HFF-Myc (cell line): ENCODE measurements around the gene PLIN1.

Experiments used
- DNase-seq: peaks from one replicate; pipeline ENCODE4 v3.0.0-alpha.2; 2011; ENCODE audit warnings: low read depth; ENCODE audit errors: extremely low read depth
- H3K4me3 ChIP-seq: replicated peaks from 2 replicates; pipeline ENCODE4 v1.5.1; 2011; ENCODE audit warnings: low read depth, mild to moderate bottlenecking, control low read depth, low read length
- CTCF ChIP-seq: IDR thresholded peaks from 2 replicates; pipeline ENCODE4 v1.5.1; 2012; ENCODE audit warnings: mild to moderate bottlenecking, low read depth, low read length, control low read depth; ENCODE audit errors: missing control alignments

Gene PLIN1

GRCh38 chr15:89662893-89663626 lies 16.1 kb downstream of the PLIN1 start:
- peak overlapping the region; percentile 38 for H3K4me3 ChIP-seq
- no peak for TF ChIP-seq CTCF
- DNase-seq, result peak; percentile 92

DNA sequence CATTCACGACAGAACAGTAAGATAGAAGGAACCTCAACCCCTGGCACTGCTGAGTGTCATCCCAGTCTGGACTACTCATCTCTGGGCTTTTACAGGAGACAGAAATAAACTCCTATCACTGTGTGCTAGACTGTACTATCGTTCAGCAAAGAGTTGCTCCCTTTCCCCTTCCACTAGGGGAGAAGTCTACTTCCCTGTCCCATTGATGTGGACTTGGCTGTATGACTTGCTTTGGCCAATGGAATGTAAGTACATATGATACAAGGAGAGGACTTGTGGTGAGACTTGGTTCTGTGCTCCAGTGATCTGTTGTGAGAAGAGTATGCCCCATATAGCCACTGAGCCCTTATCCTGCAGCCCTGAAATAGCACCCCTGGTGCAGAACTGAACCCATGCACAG lies 18.6 kb downstream of the PLIN1 start:
- H3K4me3 ChIP-seq, result no peak overlapping the region
- TF ChIP-seq CTCF, result no peak
- DNase-seq, result no peak

DNA sequence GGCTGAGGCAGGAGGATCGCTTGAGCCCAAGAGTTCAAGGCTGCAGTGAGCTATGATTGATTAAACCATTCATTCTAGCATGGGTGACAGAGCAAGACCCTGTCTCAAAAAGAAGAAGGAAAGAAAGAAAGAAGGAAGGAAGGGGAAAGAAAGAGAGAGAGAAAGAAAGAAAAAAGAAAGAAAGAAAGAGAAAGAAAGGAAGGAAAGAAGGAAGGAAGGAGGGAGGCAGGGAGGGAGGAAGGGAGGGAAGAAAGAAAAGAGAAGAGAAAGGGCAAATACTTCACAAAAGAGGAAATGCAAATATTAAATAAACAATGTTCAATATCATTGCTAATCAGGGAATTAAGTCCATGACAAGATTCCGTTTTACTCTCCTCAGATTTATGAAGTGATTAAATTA lies 19.9 kb downstream of the PLIN1 start:
- H3K4me3 ChIP-seq, result no peak overlapping the region
- TF ChIP-seq CTCF, result no peak
- no peak for DNase-seq

- DNase-seq, result no peak
- TF ChIP-seq CTCF, result no peak
Observed at GRCh38 chr15:89657686-89658200, 21.4 kb downstream of the PLIN1 start.

DNA sequence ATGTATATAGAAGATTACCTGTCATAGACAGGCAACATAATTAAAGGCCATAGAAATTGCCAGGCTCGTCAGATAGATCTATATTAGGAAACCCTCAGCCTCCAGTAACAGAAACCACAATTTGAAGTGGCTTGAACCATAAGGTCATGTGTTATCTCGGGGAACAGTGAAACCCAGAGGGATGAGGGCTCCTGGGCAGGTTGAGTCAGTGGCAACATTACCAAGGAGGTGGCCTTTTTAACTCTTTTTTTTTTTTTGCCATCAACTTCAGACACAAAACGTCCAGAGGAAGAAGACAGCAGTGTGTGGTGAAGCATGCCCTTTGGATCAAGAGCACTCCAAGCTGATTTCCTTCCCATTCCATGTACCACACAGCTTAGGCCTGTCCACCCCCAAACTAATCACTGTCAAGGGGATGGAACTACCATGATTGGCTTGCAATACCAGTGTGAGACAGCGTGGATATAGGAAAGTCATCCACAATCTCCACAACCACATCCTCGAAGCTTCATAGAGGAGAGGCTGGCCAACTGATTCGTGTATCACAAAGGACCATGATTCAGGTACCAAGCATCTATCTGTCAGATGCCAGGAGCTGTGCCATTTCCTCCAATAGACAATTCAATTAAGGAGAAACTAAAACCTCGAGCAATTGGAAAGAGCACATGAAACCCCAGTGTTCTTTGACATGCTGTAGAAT lies 22.9 kb downstream of the PLIN1 start:
- no peak for DNase-seq
- H3K4me3 ChIP-seq, result no peak overlapping the region
- no peak for TF ChIP-seq CTCF

More at GRCh38 chr15:89657686-89658200, 21.4 kb downstream of the PLIN1 start:
- H3K4me3 ChIP-seq, result no peak overlapping the region

DNA sequence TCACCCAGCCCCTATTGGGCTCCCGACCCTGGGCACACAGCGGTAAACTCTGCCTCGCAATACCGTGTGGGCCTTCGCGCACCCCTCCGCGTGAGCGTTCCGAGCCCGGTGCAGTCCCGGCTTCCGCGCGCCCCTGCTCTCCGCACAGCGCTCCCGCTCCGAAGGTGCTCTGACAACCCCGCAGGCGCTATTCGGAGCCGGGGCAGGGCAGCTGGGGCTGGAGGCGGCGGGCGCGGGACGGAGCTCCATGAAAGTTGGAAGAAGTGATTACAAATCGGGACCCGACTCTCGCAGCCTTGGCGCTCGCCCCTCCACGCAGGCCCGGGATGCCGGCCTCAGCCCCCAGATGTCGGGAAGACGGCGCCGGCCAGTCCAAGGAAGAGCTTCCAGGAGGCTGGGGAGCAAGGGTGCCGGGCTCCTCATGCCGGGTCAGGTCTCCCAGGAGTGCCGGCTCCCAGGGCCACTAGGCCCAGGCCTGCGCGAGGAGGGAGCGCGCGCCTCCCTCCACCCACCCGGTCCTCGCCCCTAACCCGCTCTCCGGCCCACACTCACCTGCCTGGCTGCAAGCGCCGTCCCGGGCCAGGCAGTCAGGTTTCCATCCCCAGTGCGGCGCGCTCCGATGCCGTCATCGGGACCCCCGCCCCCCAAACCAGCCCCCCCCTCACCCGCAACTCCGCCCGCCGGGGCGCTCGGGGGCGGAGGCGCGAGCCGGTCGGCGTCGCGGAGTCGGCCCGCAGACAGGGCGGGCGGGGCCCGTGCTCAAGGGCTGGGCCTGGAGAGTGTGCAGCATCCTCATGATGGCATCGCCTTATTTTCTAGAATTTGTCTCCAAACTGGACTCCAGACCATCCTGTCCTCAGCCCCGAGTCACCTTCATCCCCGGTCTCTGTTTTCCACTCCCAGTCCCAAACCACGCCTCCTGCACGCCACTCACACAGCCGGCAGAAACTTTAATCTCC lies 24.0 kb downstream of the PLIN1 start, which contains the start of gene KIF7:
KIF7 (minus strand) TSS at position 621 of the 959 bp plus-strand sequence. CDS start 2,537 bp downstream, outside the sequence.
- no peak for TF ChIP-seq CTCF
- peak within 1 kb of the TSS; percentile 83 for H3K4me3 ChIP-seq
- DNase-seq, result no peak
